ENCODE data around the gene MAFB.

MAFB gene

DNA sequence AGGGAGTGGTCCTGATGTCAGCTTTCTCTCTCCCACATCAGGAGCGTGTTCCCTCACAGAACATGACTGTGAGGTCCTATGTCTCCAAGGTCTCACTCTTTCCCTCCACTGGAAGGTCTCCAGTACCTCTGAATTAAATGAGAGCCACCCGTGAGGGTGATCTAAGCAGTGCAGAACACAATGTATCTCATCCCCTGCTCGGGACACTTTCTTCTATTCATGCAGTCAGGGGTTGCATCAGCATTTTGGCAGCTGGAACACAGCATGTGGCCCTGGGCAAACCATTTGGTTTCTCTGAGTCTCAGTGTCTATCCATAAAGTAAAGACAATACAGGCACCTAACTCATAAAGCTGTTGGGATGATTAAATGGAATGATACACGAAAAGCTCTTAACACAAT, 34.2 kb downstream of the MAFB start:
- no peak for DNase-seq (ENCODE audit: low read depth)

DNA sequence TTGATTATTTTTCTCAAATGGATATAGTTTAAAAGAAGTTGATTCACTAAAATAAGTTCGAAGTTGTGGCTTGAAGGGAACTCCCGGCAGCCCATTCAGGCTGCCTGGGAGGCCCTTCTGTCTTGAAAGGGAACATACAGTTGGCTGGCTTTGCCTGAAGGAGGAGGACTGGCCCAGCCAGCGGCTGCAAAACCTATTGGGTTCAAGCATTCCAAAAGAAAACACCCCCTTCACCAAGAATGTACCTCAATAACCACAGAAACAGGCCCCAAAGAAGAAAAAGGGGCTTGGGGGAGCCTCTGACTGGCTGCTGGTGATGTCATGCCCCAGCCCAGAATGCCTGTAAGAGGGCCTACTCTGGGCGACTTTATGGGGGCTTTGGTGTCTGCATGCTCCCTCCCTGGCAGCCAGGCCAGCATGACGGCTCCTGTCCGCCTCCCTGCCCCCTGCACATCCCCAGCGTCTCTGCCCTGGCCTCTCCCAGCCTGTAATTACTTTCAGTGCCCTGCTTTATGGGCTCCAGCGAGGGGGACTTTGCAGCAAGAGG, 36.5 kb downstream of the MAFB start:
- DNase-seq (ENCODE audit: low read depth), result no peak

DNA sequence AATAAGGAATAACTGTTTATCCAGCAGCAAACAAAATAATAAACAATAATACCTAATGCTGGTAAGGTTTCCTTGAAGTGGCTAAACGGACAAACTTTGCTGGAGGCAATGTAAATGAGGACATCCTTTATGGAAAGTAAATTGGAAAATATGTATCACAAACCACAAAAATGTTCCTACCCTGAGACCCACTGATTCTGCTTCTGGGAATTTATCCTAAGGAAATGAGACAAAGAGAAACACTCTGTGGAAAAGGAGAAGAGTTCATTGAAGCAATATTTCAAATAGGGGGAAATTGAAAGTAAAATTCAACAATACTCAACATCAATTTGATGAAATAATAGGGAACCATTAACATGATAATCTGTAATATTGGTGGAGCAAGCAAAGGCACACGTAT, 37.9 kb downstream of the MAFB start:
- DNase-seq (ENCODE audit: low read depth), result no peak

DNA sequence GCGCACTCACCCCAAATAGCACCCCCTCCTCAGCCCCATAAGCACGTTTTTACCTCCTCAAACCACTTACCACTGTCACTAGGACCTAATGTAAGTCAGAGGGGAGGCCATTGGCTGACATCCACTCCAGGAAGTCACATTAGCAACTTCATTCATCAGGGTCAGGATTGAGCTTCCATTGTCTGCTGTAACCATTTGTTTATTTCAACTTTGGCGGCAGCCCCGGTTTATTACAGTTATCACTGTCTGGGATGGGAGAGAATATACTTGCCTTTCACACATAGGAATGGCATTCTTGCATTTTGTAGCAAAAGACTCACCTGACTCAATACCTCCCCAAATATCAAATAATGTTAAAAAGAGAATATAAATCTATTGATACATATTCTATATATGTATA, 38.3 kb downstream of the MAFB start:
- no peak for DNase-seq (ENCODE audit: low read depth)

DNA sequence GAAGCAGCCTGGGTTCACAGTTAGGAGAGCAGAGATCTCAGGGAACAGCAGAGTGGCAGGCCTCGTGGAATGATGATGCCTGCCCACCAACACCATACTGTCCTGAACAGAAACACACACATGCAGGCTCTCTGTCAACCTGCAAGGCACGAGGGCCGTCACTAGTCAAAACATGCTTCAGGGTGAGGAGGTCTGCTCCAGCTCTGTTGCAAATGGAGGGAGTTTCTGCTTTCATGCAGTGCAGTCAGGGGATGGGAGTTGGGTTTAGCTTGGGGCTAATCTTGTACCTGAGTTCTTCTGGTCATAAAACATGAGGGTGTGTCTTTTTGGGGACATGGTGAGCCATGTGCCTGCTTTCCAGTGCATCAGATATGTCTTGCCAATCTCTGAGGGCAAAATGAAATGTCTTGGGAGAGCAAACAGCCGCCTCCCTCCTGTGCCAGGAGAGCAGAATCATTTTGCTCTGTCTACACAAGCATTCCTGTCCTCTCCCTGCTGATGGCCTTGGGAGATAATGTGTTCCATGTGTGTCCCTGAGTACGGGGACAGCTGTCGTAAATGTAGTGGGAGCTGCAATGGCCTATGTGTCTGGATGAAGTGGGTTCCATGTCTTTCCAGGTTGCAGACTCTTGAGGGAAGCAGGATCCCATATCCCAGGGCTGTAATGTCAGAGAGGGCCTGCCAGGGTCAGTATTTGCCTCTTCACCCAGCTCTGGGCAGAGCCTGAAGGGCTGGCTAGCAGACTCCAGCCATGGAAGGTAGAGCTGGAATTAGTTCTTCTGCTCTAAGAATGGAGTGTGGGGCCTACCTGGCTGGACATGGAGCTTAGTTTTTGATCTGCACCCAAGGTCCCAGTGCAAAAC, 40.6 kb downstream of the MAFB start:
- no peak for DNase-seq (ENCODE audit: low read depth)

DNA sequence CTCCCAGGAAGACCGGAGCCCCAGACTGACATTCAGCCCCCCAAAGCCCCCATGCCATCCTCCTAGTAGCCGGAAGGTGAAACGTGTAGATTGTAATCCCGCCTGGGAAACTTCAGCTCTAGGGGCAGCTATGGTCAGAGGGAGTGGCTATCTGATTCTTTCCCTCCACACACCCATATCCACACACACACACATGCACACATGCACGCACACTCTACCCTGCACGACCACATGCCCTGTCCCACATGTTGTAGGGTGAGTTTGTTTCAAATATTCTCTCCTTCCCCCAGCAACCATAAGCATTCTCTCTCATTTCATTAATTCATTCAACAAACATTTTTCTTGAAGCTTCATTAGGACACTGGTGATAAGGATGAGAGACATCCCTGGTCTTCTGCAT, 42.2 kb downstream of the MAFB start:
- DNase-seq (ENCODE audit: low read depth), result no peak

DNA sequence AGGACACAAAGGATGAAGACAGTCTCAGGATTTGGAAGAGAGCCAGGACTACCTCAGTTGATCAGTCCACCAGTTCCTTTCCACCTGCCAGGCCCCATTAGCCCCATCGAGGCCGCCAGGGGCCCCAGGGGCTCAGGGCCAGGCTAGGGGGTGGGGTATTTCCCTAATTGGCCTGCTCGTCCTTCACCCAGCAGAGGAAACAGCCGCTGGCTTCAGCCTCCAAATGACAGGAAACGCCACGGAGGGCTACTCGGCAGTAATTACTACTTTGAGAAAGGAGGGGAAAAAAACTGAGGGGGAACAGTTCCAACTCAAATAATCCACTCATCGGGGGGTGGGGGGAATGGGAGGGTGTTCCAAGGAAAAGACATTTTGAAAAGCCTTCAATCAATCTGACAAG, 42.7 kb downstream of the MAFB start:
- no peak for DNase-seq (ENCODE audit: low read depth)

DNA sequence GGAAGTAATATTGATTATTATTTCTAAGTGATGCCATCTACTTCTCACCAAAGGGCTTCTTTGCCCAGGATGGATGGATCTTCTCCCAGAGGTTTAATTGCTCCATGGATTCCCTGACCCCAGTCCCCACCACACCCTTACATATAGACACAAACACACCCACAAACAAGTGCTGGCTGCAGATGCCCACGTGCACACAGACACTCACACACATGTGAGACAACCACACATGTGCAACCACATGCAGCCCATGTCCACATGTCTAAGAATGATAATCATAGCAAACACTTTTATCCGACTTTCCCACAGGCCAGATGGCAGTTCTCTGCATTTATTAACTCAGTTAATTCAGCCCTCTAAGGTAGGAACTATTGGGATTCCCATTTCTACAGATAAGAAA, 44.2 kb downstream of the MAFB start:
- no peak for DNase-seq (ENCODE audit: low read depth)

DNA sequence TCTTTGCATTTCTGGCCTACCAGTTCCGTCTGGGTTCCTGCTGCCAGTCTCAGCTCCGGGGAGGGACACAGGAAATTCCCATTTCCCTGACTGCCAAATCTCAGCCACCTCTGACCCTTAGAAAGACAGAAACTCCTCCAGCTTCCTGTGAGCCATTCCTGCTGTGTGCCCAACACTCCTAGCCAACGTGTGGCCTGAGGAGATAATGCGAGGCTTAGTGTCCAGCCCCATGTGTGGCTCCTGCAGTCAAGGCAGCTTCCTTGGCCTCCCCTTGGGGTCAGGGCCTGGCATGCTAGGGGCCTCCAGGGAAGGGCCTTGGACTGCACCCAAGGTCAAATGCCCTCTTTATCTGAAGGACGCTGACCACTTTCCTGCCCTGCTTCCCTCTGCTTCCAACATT, 45.1 kb downstream of the MAFB start:
- no peak for DNase-seq (ENCODE audit: low read depth)

DNA sequence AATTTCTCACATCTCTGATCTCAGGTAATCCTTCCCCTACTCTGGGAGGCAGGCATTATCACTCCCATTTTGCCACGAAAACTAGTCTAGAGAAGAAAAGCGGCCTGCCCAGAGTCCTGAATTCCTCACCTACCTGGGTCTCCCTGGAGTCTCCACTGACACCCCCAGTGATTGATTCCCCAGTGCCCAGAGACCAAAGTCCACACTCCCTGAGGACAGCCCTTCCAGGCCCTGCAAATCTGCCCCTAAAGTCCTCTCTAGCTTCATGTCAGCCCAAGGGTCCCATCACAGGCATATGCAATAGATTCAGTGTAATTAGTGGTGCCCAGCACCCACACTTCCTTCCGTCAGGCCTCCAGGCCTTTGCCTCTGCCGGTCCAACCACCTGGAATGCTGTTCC, 47.2 kb downstream of the MAFB start:
- DNase-seq (ENCODE audit: low read depth), result no peak

DNA sequence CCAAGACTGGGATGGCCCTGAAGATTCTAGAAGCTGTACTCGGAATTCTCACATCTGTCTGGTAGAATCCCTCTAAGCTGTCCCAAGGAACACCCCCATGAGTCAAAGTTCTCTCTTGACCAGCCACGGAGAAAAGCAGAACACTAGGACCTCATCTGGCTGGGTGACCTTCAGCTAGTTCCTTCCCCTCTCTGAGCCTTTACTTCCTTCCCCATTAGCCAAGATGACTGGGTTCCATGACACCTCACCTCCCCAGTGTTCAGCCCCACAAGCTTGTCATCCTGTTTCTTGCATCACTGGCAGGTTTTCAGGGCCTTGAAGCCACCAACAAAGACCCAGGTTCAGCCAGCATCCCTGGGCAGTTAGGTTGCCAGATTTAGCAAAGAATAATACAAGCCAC, 47.8 kb downstream of the MAFB start:
- no peak for DNase-seq (ENCODE audit: low read depth)

DNA sequence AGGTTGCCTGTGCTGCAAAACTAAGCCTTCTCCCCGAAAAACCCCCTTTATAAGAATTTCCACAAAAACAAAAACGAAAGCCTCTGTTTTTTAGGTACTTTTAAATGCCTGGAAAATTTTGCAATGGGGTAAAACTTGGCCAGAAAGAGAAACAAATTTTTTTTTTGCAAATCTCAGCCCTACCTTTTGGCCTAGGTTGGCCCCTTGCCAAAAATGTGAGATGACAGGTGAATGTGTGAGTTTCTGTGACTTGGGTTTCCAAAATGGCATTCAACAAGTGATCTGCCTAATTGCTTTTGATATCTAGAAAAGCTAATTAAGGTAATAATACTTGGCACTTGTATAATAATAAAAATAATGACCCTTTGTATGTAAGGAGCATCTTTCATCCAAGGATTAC, 48.4 kb downstream of the MAFB start:
- DNase-seq (ENCODE audit: low read depth), result no peak

DNA sequence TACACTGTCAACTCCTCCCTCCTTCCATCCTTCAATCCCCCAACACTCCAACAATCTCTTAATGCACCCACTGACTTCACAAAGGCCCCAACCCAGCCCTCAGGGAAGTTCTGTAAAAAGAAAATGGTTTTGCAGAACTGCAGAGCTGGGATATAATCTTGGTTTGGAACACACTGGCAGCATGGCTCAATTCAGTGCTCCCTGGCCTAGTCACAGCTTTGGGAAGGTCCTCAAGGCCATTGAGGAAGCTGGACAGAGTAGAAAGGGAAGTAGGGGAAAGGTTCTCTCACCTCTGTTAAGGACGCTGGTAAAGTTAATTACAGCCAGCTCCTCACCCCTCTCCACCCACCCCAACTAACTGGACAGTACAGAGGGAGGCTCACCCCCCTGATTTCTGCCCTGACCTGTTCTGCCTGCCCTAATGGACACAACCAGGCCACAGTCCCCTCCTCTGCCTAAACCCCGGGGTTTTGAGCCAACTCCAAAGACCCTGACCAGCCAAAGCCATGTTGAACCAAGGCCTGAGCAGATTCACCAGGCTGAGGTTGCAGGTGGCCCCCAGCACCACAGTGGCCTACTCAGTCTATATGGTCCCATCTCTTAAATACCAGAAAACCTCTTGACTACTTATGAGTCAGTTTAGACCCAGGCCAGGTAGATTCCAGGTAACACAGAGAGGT, 49.2 kb downstream of the MAFB start:
- DNase-seq (ENCODE audit: low read depth), result no peak

DNA sequence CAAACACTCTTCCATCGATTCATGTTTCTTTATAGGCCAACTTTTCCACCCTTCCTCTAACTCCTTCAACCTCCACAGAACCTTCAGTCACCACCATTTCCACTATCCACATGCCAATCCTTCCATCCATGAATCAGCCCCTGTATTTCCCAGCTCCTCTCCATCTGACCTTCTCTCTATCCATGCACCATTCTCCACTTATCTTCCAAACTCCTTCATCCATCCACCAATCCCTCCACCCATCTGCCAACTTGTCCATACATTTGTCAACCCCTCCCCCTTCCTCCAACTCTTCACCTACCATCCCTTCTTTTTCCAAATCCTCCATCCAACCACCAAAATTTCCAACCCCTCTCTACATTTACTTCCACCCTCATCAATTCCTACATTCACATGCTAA, 49.9 kb downstream of the MAFB start:
- no peak for DNase-seq (ENCODE audit: low read depth)

DNA sequence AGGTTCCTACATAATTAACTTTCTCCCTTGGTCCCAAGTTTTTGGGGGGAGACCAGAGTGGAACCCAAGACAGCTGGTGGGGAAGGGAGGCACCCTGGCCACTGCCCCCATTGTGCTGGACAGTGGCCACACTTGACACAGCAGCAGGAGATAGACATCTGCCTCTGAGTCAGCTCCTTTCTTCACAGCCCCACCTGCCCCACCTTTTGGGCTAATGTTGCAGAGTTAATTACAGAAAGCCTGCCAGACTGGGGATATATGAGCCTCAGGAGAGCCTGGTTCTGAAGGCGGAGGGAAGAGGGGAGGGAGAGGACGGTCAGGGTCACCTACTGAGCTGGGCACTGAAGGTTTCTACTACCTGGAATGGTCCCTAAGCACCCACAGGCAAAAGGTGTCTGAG, 50.6 kb downstream of the MAFB start:
- DNase-seq (ENCODE audit: low read depth), result no peak

DNA sequence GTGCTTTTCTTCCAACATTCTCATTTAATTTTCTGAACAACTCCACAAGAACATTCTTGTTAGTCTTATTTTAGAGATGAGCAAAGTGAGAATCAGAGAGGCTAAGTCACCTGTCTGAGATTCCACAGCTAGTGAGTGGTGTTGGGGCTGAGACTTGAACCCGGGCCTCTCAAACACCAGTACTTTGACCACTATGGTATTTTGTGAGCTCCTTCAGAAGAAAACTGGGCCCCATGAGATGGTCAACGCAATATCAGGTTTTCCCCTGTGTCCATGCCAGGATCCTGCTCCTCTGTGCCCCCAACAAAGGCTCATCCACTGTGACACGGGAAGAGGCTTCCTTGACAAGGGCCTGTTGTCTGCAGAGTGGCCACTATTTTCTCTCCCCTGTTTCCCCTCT, 51.9 kb downstream of the MAFB start:
- no peak for DNase-seq (ENCODE audit: low read depth)

DNA sequence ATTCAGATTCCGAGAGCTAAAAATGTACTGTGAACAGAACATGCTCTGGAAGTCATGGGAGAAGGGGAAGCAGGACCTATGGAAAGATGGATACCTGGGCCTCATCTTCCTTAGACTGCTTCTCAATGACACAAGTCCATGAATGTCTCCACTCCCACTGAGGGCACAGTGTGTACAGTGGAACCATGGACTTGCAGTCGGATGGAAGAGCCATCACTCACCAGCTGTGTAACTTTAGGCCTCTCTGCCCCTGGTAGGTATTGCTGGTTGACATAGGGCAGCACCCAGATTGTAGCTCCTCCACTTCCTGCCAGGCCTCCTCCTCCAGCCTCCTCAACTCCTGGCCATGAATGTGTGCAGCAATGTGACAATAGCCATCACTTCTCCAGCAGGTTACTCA, 52.5 kb downstream of the MAFB start:
- DNase-seq (ENCODE audit: low read depth), result no peak

DNA sequence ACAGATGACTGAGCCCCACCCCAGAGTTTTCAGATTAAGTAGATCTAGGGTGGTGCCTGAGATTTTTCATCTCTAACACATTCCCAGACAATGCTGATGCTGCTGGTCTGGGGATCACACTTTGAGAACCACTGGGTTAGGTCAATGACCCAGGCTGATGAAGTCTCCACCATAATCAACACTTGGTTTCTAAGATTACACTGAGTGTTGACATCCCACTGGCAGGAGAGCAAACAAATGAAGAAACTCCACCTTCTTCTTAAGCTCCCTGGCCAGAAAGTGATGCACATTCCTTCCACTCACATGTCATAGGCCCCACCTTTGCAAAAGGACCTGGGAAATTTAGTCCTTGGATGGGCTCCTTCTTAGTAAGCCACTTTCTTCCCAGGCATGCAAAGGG, 53.1 kb downstream of the MAFB start:
- no peak for DNase-seq (ENCODE audit: low read depth)
